Measurements from ENCODE around the gene C3orf18.

The C3orf18 gene

GRCh38 chr3:50567386-50568167 lies at the start of gene C3orf18:
Gene C3orf18 (minus strand): TSS chr3:50567747. CDS start chr3:50565699, 2,048 bp downstream.
- DNase-seq = peak; percentile 39 to 94 (median 84)

- peak; percentile 22 to 90 (median 77) for DNase-seq
Measured at GRCh38 chr3:50616770-50617095, 49.2 kb upstream of the C3orf18 start.

- peak in 54 of 56 donors; percentile 29 to 89 (median 65) for DNase-seq
Measured at GRCh38 chr3:50616003-50616769, 48.6 kb upstream of the C3orf18 start.

GRCh38 chr3:50615190-50615589 lies 47.6 kb upstream of the C3orf18 start:
- no peak for DNase-seq

- no peak for DNase-seq
Measured at GRCh38 chr3:50612970-50613846, 45.7 kb upstream of the C3orf18 start.

- no peak for DNase-seq
Measured at GRCh38 chr3:50612234-50612882, 44.8 kb upstream of the C3orf18 start.

- DNase-seq = peak in 54 of 56 donors; percentile 38 to 99 (median 77)
Measured at GRCh38 chr3:50611464-50612233, 44.1 kb upstream of the C3orf18 start, which contains the start of gene CISH. Gene CISH (minus strand): TSS chr3:50611774. CDS start chr3:50611650, 124 bp downstream.

- no peak for DNase-seq
Measured at GRCh38 chr3:50610992-50611463, 43.5 kb upstream of the C3orf18 start.

GRCh38 chr3:50610181-50610971 lies 42.8 kb upstream of the C3orf18 start:
- DNase-seq = no peak

- DNase-seq = no peak
Measured at GRCh38 chr3:50609763-50610085, 42.2 kb upstream of the C3orf18 start.

- no peak for DNase-seq
Measured at GRCh38 chr3:50609071-50609762, 41.7 kb upstream of the C3orf18 start.

- no peak for DNase-seq
Measured at GRCh38 chr3:50608278-50608677, 40.7 kb upstream of the C3orf18 start.

- no peak for DNase-seq
Measured at GRCh38 chr3:50607271-50608091, 39.9 kb upstream of the C3orf18 start.

- DNase-seq = no peak
Measured at GRCh38 chr3:50606596-50606995, 39.0 kb upstream of the C3orf18 start.

GRCh38 chr3:50605901-50606326 lies 38.4 kb upstream of the C3orf18 start:
- DNase-seq = no peak

GRCh38 chr3:50604628-50605588 lies 37.4 kb upstream of the C3orf18 start:
- DNase-seq = no peak

Measured in nucleus accumbens (tissue), 56 donors.